IPS DF 19.7 (cell line): Measurements from ENCODE around the gene BCOR.

Experiments
- DNase-seq: peaks from one replicate; pipeline ENCODE4 v3.0.0-alpha.2; 2013; ENCODE audit warnings: low read depth, low spot score

The BCOR gene

DNA sequence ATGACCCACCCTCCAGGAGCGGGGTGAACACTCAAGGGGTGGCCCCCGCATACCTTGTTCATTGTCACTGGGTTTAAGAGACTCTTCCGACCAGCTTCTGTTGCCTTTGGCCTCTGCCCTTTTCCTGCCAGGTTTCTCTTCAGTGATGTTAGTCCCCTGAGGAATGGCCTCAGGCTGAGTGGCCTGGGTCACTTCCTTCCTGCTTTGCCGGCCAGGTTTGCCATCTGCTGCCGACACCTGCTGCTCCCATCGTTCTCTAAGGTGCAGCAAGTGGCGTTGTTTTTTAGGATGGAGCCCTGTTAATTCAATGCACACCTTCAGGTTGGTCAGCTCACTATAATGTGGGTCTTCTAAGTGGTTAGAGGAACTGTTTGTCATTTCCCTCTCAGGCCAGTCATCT, 34.2 kb downstream of the BCOR start:
- DNase-seq: no peak

DNA sequence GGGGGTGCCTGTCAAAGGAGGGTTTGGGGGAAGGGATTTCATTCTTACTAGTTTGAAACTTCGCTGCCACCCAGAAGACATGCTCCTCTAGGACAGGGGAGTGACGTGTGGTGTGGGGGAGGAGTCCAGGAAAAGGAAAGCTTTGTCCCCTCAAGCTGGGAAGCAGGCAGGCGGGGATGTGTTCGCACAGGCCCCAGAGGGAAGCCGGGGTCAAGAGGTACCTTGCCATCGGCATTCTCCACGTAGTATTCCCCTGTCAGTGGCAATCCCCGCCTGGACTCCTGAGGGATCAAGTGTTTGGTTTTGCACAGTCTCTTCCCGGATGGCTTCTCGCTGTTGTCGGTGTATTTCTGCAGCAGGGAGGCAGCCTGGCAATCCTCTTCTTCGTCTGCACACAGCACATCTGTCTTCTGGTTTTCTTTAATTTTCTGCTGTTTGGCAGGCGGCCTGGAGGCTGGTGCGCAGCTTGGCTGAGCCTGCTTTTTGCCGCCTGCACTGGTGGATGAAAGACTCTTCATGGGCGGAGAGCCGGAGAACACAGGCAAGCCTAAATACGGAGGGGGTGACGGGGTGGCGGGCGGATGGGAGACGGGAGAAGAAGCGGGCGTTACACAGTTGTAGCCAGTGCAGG, 35.1 kb downstream of the BCOR start:
- DNase-seq: no peak

DNA sequence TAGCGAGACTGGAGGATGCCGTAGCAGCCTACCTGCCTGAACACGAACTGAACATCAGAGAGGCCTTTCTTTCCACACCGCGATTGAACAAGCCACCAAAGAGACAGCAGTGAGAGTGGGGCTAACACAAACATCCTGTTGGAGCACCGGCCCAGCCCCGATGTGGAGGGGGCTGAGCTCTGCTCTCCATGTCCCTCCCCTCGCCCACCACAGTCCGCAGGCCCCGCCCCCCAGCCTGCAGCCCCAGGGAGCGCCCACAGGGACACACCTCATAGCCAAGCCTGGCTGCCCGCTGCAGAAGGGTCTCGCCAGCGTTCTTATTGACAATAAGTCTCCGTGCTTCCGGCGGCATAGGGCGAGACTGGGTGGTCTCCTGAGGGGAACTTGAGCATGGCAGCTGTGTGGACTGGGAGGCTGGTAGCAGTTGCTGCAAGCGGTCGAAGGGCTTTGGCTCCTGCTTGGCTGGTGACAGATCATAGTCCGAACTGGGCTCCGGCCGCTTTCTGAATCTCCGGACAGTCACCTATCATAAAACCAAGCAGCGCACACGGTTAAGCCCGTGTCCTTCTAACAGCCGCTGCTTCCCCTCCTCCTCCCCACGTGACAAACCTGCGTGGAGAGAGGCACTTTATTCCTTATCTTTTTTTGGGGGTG, 35.8 kb downstream of the BCOR start:
- DNase-seq: no peak

DNA sequence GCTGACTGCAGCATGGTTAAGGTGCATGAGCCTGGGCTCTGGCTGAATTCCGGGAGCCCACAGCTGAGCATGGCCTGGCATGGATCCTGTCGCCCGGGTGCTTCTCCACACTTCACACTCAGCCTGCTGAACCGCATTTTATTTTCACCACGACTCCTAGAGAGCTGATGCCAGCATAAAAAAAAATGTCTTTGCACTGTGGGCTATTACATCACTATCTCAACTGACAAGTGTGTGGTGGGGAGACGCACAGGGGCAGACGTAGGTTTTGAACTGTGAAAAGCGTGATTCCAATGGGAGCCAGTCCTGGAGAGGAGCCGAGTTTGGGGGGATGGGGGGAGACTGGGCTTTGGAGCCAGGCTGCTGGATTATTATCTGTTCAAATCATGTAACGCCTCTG, 36.8 kb downstream of the BCOR start:
- no peak for DNase-seq

DNA sequence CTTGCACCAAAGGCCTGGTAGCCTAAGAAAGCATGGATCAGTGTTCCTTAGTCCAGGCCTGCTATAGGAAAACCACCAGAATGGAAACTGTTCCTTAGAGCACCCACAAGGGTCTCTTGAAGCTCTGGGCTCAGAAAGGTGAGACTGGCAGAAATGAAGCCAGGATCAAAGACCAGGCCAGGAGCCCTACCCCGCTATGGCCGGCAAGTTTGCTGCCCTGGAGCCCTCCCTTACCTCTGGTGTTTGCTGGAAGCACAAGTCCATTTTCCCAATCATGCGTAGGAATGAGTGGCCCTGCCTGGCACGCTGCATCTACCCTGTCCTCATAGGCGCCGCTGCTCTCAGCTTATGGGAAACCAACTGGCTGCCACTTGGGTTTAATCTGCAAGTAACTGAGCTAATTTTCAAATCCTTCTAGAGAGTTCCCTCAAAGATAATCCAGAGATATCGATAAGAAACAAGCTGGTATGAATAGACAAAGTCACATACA, 37.4 kb downstream of the BCOR start:
- no peak for DNase-seq

DNA sequence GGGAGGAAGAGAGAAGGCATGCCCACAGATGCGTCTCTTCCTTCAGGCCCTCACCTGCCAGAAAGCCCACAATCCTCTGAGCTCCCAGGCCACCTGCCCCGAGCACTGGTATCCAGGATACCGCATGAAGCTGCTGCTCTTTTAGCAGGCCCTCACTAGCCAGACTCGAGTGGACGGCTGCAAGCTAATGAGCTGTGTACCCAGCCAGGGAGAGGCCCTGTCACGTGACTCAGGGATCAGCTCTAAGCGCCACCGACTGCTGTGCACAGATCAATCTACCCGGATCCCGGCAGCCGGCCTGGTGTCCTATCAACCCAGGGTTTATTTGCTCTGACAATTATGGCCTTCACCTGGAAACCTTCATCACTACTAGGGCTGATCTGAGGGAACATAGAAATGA, 39.0 kb downstream of the BCOR start:
- no peak for DNase-seq

DNA sequence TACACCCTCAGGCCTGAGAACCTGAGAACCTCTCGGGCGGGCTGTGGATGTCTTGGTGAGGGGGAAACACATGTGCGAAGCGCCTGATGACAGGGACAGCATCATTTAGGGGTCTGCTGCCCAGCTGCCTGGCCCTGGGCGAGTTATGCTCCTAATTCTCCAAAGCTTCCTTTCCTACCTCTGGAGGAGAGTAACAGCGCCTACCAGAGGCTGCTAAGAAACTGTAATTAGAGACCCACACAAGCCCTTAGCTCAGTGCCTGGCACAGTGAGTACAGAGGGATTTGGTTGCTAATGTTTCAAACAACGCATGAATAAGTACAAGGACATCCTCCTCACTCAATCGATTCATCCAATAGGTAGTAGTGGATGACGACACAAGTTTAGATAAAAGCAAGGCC, 40.4 kb downstream of the BCOR start:
- no peak for DNase-seq

DNA sequence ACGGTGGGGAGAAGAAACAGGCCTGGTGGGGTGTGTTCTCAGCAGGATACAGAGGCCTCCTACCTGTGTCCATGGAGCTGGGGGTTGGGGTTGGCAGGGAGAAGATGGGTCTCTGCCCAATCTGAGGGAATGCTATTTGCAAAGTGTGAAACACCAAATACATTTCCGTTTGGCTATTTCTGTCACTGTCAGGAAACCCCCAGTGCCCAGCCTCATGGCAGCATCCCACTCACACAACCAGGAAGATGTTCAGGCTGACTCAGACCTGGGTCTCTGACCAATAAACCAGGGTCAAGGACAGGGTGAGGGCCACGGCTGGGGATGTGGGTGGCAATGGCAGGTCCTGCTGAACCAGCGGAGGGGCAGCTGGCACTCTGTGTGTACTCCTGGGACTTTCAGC, 41.3 kb downstream of the BCOR start:
- DNase-seq: no peak

DNA sequence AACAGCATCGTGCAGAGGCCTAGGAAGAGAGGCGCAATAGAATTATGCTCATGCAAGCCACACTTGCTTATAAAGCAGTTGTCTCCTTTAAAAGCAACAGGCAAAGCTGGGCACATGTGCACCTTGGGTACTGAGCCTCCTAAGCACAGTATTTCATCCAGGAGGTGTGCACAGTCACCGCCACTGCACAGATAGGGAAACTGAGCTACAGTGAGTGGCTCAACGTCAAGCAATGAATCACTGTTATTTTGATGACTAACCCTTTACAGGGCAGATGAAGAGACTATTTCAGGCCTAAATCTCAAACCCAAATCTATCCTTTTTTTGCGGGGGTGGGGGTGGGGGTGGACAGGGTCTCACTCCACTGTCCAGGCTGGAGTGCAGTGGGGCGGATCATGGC, 42.3 kb downstream of the BCOR start:
- DNase-seq: no peak

DNA sequence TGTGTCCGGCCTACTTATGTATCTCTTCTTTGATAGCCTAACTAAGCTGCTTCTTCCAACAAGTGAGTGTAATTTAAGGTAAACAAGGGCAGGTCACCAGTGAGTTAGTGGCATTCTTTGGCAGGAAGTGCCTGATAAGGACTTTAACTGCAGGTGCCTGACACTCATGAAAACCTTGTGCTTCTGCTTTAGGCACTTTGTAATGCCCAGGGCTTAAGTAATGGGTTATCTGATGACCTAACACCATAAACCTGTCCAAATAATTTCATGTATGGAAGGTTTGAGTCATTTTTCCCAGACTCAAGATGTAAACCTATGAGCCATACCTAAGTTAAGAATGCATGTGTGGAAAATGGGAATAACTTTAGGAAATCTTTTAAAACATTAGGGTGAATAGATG, 43.0 kb downstream of the BCOR start:
- no peak for DNase-seq

DNA sequence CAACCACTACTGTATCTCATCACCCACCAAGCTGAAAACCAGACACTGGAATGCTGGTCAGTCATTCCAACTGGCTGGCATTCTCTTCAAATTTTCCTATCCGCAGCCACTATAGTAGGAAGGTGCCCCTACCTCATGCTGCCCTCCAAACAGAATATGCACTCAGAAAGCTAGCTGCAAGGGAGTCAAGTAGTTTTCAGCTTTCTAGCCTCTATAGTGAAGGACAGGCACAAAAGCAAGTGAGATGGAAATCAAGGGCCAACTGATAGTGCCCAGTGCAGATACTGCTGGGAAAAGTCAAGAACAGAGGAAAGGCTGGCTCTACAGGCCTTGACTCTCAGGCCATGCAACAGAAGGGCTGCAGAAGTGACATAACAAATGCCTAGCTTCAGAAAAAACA, 47.2 kb downstream of the BCOR start:
- no peak for DNase-seq

DNA sequence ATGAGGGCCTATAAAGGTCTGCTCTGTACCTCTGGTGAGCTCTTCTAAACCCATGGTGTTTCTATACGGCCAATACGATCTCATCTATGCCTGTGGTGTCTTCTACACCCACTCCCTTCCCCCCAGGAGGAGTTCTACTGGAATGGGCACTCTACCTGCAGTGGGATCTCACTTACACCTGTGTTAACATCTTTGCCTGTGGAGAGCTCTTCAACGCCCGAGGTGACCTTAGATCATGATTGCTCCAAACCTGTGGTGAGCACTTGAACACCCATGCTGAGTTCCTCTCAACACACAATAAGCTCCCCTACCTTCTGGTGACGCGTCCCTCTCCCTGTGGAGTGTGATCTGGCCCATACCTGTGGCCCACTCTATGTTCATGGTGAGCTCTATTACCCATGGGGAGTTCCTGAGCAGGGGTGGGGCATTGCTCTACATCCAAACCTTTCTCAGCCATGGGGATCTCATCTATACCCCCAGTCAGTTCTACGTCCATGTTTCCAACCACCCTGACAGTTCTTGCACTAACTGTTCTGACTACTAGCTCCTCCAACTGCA, 48.6 kb downstream of the BCOR start:
- DNase-seq: no peak

DNA sequence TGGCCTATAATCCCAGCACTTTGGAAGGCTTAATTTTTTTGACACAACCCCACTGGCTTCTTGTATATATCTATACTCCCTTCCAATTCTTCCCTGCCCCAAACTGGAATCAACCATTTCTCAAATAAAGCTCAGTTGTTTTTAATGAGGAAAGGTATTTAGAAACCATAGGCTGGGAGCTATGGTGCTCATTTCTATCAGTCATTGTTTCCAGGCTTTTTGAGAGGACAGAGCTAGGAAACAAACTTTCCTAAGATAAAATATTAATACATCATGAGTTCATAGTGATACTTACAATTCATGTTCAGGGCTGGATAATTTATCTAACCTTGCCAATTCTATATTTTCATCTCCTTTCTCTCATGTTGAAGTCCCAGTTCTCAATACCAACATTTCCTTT, 50.3 kb downstream of the BCOR start:
- no peak for DNase-seq

DNA sequence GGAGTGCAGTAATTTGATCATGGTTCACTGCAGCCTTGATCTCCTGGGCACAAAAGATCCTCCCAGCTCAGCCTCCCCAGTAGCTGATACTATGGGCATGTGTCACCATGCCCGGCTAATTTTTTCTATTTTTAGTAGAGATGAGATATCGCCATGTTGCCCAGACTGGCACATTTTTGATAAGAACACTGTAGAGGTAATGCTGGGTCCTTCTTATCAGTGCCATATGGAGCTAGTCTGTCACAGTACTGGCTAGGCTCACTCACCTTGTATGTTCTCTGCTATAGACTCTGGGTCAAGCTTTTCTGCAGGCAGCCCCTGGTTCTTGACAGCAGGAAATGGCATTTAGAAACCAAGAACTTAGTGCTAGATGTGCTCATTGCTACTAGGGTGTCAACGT, 53.9 kb downstream of the BCOR start:
- DNase-seq: no peak

DNA sequence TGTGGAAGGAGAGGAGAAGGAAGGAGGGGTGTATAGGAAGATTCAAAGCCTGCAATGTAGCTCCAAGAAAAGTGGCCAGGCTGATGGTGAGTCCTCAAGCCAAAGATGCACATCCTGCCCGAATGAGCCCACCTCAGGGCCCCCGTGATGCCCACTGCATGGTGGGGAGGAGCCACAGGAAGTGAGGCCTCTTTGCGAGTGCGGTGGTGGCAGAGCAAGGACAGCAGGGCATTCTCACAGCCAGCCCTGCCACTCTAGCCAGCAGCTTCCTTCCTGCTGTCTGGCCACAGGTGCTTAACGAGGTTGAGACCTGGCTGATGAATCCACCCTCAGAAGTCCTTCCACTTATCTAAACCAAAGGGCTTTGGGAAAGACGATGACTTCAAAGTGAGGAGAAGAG, 55.8 kb downstream of the BCOR start:
- DNase-seq: no peak

DNA sequence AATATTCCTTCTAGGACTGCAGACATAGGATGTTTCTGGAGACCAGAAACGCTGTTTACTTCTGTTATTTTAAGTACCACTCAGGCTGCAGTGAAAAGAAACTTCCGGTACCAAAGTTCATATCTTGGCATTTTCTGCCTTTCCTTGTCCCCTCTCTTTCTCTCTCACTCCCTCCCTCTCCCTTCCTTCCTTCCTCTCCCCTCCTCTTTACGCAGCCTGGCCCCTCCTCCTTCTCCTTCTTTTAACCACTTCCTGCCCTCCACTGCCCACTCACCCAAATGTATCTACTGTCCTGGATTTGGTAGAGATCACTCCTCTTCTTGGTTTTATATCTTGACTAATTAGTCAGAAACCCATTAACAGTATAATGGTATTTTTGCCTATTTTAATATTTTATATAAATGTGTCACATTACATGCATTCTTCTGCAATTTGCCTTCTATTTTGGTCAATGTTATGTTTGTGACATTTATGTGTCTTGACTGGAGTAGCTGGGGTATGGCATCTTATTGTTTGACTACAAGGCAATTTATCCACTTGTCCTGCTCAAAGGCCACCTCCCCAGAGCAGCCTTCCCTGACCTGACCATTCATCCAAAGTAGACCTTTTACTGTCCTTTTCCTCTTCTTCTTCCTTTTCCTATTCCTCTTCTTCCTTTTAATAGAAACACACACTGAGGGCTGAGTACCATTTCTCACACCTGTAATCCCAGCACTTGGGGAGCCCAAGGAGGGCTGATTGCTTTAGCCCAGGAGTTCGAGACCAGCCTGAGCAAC, 56.9 kb downstream of the BCOR start:
- no peak for DNase-seq

DNA sequence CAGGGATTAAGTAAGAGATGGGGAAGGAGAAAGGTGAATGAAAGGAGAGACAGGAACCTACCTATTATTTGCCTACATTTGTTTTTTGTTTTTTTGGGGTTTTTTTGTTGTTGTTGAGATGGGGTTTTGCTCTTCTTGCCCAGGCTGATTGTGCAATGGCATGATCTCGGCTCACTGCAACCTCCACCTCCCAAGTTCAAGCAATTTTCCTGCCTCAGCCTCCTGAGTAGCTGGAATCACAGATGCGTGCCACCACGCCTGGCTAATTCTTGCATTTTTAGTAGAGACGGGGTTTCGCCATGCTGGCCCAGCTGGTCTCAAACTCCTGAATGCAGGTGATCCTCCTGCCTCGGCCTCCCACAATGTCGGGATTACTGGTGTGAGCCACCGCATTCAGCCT, 57.9 kb downstream of the BCOR start:
- DNase-seq: no peak

DNA sequence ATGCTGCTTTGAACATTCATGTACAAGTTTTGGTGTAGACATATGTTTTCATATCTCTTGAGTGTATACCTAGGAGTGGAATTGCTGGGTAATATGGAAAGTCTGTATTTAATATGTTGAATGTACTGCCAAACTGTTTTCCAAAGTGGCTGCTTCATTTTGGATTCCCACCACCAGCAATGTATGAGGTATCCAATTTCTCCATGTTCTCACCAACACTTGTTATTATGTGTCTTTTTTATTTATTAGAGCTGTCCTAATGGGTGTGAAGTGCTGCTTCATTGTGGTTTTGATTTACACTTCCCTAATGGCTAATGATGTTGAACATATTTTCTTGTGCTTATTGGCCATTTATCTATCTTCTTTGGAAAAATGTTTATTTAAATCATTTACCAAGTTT, 60.4 kb downstream of the BCOR start:
- DNase-seq: no peak

DNA sequence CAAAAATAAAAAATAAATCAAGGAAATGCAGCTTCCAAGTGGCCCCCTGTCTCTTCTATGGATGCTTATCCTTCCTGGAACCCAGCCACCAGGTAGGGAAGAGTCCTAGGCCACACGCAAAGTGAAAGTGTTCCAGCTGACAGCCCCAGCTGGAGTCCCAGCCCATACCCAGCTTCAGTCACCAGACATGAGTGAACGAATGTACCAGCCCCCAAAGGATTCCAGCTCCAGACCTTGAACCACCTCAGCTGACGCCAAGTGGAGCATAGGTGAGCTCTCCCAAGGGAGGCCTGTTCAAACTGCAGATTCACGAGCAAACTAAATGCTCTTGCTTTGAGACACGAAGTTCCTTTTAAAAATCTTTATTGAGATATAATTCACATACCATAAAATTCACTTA, 62.0 kb downstream of the BCOR start:
- DNase-seq: no peak

DNA sequence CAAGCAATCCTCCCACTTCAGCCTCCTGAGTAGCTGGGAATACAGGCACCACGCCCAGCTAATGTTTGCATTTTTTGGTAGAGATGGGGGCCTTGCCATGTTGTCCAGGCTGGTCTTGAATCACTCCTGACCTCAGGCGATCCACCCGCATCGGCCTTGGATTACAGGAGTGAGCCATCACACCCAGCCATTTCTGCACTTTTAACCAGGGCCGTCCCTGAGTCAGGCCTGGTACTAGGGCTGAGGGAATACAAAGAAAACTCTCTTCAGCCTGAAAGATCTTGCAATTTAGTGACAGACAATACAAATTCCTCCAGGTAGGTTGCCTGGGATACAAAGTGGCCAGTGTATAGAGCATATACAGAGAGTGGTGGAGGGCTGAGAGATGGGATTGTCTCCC, 65.8 kb downstream of the BCOR start:
- no peak for DNase-seq

DNA sequence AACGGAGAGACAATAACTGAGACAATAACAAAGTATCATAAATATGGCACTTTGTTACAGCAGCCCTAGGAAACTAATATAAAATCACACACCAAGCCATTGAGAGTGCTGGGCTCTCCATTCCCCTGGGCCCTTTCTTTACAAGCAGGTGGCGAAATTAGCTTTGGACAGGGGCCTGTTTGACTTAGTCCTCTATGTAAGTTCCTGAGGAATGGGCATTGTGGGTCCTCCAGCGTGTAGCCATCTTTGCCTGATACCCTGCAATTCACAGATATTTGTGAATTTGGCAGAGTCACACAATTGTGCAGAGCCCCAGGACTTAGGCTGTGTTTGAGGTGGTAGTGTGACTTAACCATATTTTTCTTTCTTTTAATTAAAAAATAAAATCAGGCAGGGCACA, 67.6 kb downstream of the BCOR start:
- DNase-seq: no peak

DNA sequence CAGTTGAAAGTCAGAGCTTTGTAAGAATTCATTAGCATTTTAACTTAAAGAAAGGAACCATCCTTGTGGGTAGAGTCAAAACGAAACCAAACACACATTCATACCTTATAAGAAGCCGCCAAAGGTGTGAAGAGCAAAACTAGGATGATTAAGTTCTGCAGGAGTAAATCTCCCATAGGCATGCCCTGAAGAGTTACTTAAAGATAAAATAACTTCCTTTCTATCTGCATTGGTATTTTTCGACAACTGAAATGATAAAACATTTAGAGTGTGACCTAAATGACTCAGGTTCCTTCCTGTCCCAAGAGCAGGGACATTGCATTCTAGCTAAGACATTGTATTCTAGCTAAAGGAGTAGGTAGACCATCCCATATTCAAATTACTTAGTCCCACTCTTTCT, 75.3 kb downstream of the BCOR start:
- no peak for DNase-seq

DNA sequence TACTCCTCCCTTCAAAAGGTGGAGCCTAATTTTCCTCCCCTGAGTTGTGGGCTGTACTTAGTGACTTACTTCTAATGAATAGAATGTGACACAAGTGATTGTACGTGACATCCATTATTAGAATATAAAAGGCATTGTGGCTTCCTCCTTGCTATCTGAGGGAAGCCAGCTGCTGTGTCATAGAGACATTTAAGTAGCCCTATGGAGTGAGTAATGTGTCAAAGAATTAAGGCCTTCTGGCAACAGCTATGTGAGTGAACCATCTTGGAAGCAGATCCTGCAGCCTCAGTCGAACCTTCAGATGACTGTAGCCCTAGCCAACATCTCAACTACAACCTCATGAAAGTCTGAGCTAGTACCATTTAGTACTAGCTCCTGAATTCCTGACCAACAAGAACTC, 76.1 kb downstream of the BCOR start:
- DNase-seq: no peak
